GM12891 (cell line): Measurements from ENCODE around the gene SPAG16.

Experiments used
- DNase-seq: peaks from one replicate; pipeline ENCODE4 v3.0.0; 2011; ENCODE audit warnings: low spot score; ENCODE audit not compliant: insufficient read length
- FAIRE-seq: peaks from 2 replicates; lab custom pipeline; 2011; peaks lifted over from hg19 to GRCh38; lab: Jason Lieb, UNC
- PAX5 ChIP-seq: IDR thresholded peaks from 2 replicates; pipeline ENCODE4 v1.6.1; 2011; ENCODE audit warnings: low read length, moderate library complexity, mild to moderate bottlenecking; ENCODE audit not compliant: insufficient read depth, severe bottlenecking
- POLR2A ChIP-seq: IDR thresholded peaks from 2 replicates; pipeline ENCODE4 v1.6.1; 2011; ENCODE audit warnings: low read depth, low read length, control low read depth
- POLR2AphosphoS5 ChIP-seq: IDR thresholded peaks from 2 replicates; pipeline ENCODE4 v1.6.1; 2011; ENCODE audit warnings: low read depth, low read length, control low read depth
- POU2F2 ChIP-seq: IDR thresholded peaks from 2 replicates; pipeline ENCODE4 v1.6.1; 2011; ENCODE audit warnings: low read depth, mild to moderate bottlenecking, control low read depth, low read length, moderate library complexity
- SPI1 ChIP-seq: IDR thresholded peaks from 2 replicates; pipeline ENCODE4 v1.6.1; 2011; ENCODE audit warnings: low read depth, low read length, control low read depth
- TAF1 ChIP-seq: IDR thresholded peaks from 2 replicates; pipeline ENCODE4 v1.6.1; 2011; ENCODE audit warnings: low read depth, low read length, control low read depth

SPAG16 gene

DNA sequence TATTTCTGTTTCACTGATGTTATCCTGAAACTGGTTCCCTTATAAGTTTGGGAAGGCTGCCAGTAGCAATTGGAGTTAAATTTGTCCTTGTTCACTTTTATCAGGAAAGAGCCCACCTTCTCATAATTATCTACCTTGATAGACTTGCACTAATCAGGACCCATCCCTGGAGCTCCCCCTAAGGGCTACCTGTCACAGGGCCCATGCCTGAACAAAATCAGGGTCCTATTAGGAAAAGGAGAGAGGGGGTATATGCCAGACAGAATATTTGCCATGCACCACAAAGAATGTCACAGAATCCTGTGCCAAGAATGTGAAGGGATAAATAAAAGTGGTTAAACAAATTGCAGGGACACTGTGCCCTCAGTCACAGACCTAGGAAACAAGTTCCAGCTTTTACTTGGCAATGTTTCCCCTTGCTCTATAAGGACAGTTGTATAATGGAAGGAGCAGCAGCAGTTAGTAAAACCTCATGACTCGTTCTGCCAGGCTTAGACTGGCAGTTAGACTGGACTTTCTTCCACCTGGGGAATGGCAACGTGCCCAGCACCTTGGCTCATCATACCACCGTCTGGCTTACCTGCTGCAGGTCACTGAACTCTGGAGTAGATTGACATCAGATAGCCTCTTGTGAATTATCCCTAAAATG is 1094.3 kb downstream of the SPAG16 start:
- FAIRE-seq (no peak), DNase-seq (no peak)
- TF ChIP-seq POLR2AphosphoS5 = no peak
- no peak for TF ChIP-seq POU2F2
- no peak for TF ChIP-seq PAX5
- no peak for TF ChIP-seq TAF1
- no peak for TF ChIP-seq POLR2A
- no peak for TF ChIP-seq SPI1

GRCh38 chr2:214379227-214379626 is 1095.0 kb downstream of the SPAG16 start:
- DNase-seq (no peak), FAIRE-seq (no peak)
- TF ChIP-seq PAX5 (no peak), TAF1 (no peak), POU2F2 (no peak), SPI1 (no peak), POLR2AphosphoS5 (no peak), POLR2A (no peak)

GRCh38 chr2:214380681-214381080 is 1096.4 kb downstream of the SPAG16 start:
- DNase-seq = no peak
- TF ChIP-seq SPI1 = no peak
- TF ChIP-seq POLR2A = no peak
- TF ChIP-seq TAF1 = no peak
- TF ChIP-seq PAX5 = no peak
- TF ChIP-seq POU2F2 = no peak
- no peak for TF ChIP-seq POLR2AphosphoS5
- FAIRE-seq = no peak

DNA sequence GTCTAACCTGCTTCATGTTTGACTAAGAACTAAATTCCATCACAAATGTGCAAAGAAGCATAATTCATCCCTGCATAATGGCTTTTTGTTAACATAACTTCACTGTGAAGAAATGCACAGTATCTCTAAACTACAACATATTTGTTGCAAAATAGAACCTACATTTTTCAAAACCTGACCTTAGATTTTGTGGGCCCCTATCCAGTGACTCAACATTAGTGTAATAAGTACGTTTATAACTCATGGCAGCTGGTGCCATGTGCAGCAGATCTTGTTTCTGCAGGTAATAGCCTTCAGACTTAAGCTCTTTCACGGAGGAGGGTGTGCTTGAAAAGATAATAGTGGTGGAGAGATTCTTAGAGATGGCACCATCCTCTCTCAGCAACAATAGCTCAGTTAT is 1098.0 kb downstream of the SPAG16 start:
- no peak for TF ChIP-seq POU2F2
- no peak for TF ChIP-seq POLR2AphosphoS5
- TF ChIP-seq POLR2A = no peak
- FAIRE-seq = no peak
- no peak for DNase-seq

DNA sequence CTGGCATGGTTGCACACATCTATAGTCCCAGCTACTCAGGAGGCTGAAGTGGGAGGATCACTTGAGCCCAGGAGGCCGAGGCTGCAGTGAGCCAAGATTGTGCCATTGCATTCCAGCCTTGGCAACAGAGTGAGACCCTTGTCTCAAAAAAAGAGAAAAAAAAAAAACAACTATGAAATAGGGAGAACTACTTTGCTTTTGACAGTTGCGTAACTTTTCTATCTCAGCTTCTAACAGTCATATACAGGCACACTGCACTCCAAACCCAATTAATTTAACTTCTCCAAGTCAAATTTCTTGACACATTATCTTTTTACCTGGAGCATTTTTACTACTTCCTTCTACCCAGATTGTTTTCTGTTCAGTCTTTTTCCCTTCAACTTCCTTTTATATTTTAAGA is 1102.5 kb downstream of the SPAG16 start:
- FAIRE-seq (no peak), DNase-seq (no peak)
- TF ChIP-seq POLR2AphosphoS5 (no peak), PAX5 (no peak), TAF1 (no peak), POU2F2 (no peak), POLR2A (no peak), SPI1 (no peak)

GRCh38 chr2:214389334-214389733 is 1105.1 kb downstream of the SPAG16 start:
- FAIRE-seq (no peak), DNase-seq (no peak)
- TF ChIP-seq PAX5 (no peak), POLR2A (no peak), TAF1 (no peak), POLR2AphosphoS5 (no peak), SPI1 (no peak), POU2F2 (no peak)

DNA sequence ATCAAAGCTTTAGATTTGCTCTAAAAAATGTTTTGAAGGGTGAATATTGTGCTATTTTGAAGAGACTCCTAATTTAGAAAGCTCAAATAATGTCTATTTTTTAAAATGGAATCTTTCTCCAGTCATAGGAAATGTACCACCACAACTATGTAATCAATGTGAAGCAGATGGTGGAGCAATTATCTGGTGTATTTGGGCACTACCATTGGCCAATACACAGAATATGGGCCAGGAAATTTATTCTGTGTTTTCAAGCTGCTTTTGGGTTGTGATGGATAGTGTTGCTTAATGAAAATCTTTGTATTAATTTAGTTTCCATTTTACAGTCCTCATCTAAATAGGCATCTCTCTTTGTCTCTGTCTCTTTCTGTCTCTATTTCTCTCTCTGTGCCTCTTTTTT is 1109.5 kb downstream of the SPAG16 start:
- no peak for FAIRE-seq

DNA sequence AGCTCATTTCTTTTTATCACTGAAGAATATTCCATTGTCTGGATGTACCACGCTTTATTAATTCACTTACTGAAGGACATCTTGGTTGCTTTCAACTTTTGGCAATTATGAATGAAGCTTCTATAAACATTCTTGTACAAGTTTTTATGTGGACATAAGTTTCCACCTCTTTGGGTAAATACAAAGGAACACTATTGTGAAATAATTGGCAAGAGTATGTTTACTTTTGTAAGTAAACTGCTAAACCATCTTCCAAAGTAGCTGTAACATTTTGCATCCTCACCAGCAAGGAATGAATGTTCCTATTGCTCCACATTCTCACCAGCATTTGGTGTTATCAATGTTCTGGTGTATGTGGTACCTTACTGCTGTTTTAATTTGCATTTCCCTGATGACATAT is 1110.8 kb downstream of the SPAG16 start:
- DNase-seq (no peak), FAIRE-seq (no peak)
- no peak for TF ChIP-seq POLR2A
- no peak for TF ChIP-seq POLR2AphosphoS5
- no peak for TF ChIP-seq SPI1
- no peak for TF ChIP-seq PAX5
- no peak for TF ChIP-seq TAF1
- no peak for TF ChIP-seq POU2F2

More for the DNA sequence above, 1109.5 kb downstream of the SPAG16 start:
- TF ChIP-seq TAF1 (no peak), POLR2A (no peak), POLR2AphosphoS5 (no peak), PAX5 (no peak), SPI1 (no peak), POU2F2 (no peak)
- DNase-seq = no peak

DNA sequence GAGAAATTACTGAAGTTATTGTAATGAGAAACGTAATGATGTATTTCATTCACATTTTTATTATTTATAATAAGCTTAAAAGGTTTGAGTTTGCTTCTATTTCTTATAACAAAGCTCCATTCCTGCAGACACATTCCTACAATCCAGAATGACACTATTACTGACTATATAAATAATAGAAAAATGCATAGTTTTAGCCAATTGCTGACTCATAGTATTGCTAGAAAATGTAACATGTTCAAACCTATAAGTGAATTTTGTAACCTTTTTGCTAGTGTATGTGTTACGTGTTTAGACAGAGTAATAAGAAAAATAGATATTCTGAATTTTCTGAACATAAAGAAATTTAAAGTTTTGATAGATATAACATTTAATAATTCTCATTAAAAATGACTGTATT is 1117.3 kb downstream of the SPAG16 start:
- DNase-seq (no peak), FAIRE-seq (no peak)

More for the DNA sequence above, 1117.3 kb downstream of the SPAG16 start:
- no peak for TF ChIP-seq SPI1
- no peak for TF ChIP-seq PAX5
- TF ChIP-seq POU2F2 = no peak
- TF ChIP-seq POLR2A = no peak
- no peak for TF ChIP-seq POLR2AphosphoS5
- no peak for TF ChIP-seq TAF1
